Keratinocyte (primary cell): Measurements from ENCODE around the gene FLNB. TPM values are rescaled to one million over a fixed set of nuclear protein-coding genes. Genes with fewer than 3 reads are reported as not detected.

Experiments used
- DNase-seq: peaks from one replicate; pipeline ENCODE4 v3.0.0-alpha.2; 2011; ENCODE audit warnings: low read depth, missing footprints, low spot score
- FAIRE-seq: peaks from 2 replicates; lab custom pipeline; 2011; peaks lifted over from hg19 to GRCh38; lab: Jason Lieb, UNC
- H2AFZ ChIP-seq: 2 replicates; pipeline ENCODE4 v1.6.0; 2012; ENCODE audit warnings: low read length, control low read depth, inconsistent platforms; ENCODE audit not compliant: control insufficient read depth
- H3K27ac ChIP-seq: 2 replicates; pipeline ENCODE4 v1.5.1; 2011; ENCODE audit warnings: low read length; ENCODE audit not compliant: control insufficient read depth, insufficient read depth
- H3K27me3 ChIP-seq: 3 replicates; pipeline ENCODE4 v1.6.0; 2011; ENCODE audit warnings: low read length; ENCODE audit not compliant: control insufficient read depth, insufficient read depth; ENCODE audit errors: extremely low read depth
- H3K36me3 ChIP-seq, 2 experiments: 2 replicates in 1 of 2; 3 replicates in 1 of 2; pipeline ENCODE4 v1.5.1; 2011; ENCODE audit warnings: low read length in 2 of 2, mild to moderate bottlenecking in 1 of 2; ENCODE audit not compliant: control insufficient read depth in 2 of 2, insufficient read depth in 2 of 2; ENCODE audit errors: extremely low read depth in 1 of 2
- H3K4me1 ChIP-seq: 3 replicates; pipeline ENCODE4 v1.5.1; 2011; ENCODE audit warnings: low read length; ENCODE audit not compliant: control insufficient read depth, insufficient read depth; ENCODE audit errors: extremely low read depth
- H3K4me2 ChIP-seq: 3 replicates; pipeline ENCODE4 v1.6.0; 2011; ENCODE audit warnings: low read depth, low read length; ENCODE audit not compliant: control insufficient read depth, insufficient read depth; ENCODE audit errors: extremely low read depth
- H3K4me3 ChIP-seq, 3 experiments: fragments of 200-600 bp in 1 of 3; sonication (generic) in 1 of 3; 2 replicates in 2 of 3; 3 replicates in 1 of 3; pipeline ENCODE4 v1.5.1; 2011 to 2016; ENCODE audit warnings: low read length in 3 of 3, mild to moderate bottlenecking in 3 of 3, control low read depth in 2 of 3, inconsistent platforms in 1 of 3, low read depth in 1 of 3, mixed read lengths in 1 of 3, mixed run types in 1 of 3, moderate library complexity in 1 of 3; ENCODE audit not compliant: control insufficient read depth in 2 of 3, insufficient read depth in 2 of 3; ENCODE audit errors: extremely low read depth in 1 of 3
- H3K79me2 ChIP-seq: 2 replicates; pipeline ENCODE4 v1.6.0; 2012; ENCODE audit warnings: low read length; ENCODE audit not compliant: control insufficient read depth, insufficient read depth
- H3K9ac ChIP-seq: 3 replicates; pipeline ENCODE4 v1.6.0; 2011; ENCODE audit warnings: low read length; ENCODE audit not compliant: control insufficient read depth, insufficient read depth; ENCODE audit errors: extremely low read depth
- H3K9me1 ChIP-seq: 3 replicates; pipeline ENCODE4 v1.6.0; 2011; ENCODE audit warnings: low read length; ENCODE audit not compliant: control insufficient read depth, insufficient read depth; ENCODE audit errors: extremely low read depth
- H3K9me3 ChIP-seq: 2 replicates; pipeline ENCODE4 v1.5.1; 2012; ENCODE audit warnings: low read depth, low read length; ENCODE audit not compliant: control insufficient read depth
- H4K20me1 ChIP-seq: 3 replicates; pipeline ENCODE4 v1.6.0; 2011; ENCODE audit warnings: low read length; ENCODE audit not compliant: control insufficient read depth, insufficient read depth; ENCODE audit errors: extremely low read depth
- EZH2 ChIP-seq: IDR thresholded peaks from one replicate; pipeline ENCODE4 v1.6.1; 2012; ENCODE audit warnings: inconsistent platforms, mild to moderate bottlenecking, low read length, moderate library complexity
- dilution Hi-C: fragments of 300-500 bp; cut with MboI; formaldehyde crosslinking; loops from one replicate; pipeline ENCODE4 v1.7.0; 2020; ENCODE audit warnings: low sequenced_read_pairs; ENCODE audit not compliant: extremely low pct_ligation_motif_present
- polyA plus RNA-seq, 5 experiments: library from polyadenylated mRNA; depleted of rRNA in 3 of 5; stranded (reverse) in 3 of 5; stranded (forward) in 1 of 5; unstranded in 1 of 5; fragments of >200 nt; gene quantifications; 1 replicate in 1 of 5; 2 replicates in 3 of 5; 3 replicates in 1 of 5; pipeline versions ENCODE4 v1.2.1 to v1.2.3, GENCODE V29; 2011 to 2012; ENCODE audit warnings: missing spikeins in 2 of 5, low read depth in 1 of 5, low replicate concordance in 1 of 5
- TF ChIP-seq, protein P1 (sequence below), 3 experiments: IDR thresholded peaks in 1 of 3; conservative IDR thresholded peaks in 1 of 3; optimal IDR thresholded peaks in 1 of 3; 2 replicates in 2 of 3; 3 replicates in 1 of 3; pipeline versions ENCODE3 to v1.5.1; 2011; ENCODE audit warnings: low read length in 3 of 3, mild to moderate bottlenecking in 3 of 3, moderate library complexity in 2 of 3, control low read depth in 1 of 3, inconsistent platforms in 1 of 3; ENCODE audit not compliant: insufficient read depth in 2 of 3; ENCODE audit errors: extremely low read depth in 1 of 3

The FLNB gene
- polyA plus RNA-seq, 1 donor (not counting 4 experiments of a cell fraction or from before 2014, with no cell fraction given): 289 TPM

DNA sequence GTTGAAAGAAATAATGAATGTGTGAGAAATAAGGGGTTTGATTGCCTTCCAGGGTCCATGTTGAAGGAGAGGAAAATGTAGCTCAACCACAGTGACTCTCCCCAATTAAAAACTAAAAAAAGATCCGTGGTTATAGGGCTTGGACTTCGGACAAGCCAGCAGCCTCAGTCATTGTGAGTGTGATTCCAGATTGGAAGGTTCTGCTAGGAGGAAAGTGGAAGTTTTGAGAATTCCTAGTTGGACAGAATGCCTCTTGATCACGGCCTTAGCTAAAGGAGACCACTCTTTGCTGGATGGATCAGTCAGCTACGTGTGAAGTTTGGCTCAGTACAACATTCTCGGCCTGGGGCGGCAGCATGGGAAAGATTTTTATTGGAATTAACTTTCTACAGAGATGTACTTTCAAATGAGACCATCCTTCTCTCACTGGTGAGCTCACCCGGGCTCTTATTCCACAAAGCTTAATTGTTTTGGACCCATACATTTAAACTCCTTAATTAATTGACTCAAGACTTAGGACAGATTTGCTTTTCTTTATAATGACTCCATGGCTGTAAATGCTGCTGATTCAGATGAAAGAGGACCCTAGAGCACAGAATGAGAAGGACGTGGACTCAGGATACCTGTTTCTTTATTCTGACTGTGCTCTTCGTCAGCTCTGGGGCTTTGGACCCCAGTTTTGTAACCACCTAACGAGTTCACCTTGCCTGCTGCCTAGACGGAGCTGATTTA is 27.5 kb downstream of the FLNB start:
- dilution Hi-C loops: no loop called here
- Histone ChIP-seq H3K79me2 (peaks cover 99% of the 10 kb centered on the region), H3K4me1 (peaks cover 35% of the 10 kb centered on the region), H3K27me3 (no peaks in the 10 kb centered on the region), H4K20me1 (peaks cover 93% of the 10 kb centered on the region), H3K9me3 (no peaks in the 10 kb centered on the region), H2AFZ (no peak overlapping the region), H3K9me1 (peaks cover 29% of the 10 kb centered on the region), H3K4me2 (peak overlapping the region; percentile 8), H3K4me3 (no peak overlapping the region), H3K36me3 (peaks cover 20 to 50% of the 10 kb centered on the region in 2 experiments), H3K9ac (no peak overlapping the region), H3K27ac (no peak overlapping the region)
- no peak for FAIRE-seq
- TF ChIP-seq EZH2: no peak
- TF ChIP-seq, protein P1, sequence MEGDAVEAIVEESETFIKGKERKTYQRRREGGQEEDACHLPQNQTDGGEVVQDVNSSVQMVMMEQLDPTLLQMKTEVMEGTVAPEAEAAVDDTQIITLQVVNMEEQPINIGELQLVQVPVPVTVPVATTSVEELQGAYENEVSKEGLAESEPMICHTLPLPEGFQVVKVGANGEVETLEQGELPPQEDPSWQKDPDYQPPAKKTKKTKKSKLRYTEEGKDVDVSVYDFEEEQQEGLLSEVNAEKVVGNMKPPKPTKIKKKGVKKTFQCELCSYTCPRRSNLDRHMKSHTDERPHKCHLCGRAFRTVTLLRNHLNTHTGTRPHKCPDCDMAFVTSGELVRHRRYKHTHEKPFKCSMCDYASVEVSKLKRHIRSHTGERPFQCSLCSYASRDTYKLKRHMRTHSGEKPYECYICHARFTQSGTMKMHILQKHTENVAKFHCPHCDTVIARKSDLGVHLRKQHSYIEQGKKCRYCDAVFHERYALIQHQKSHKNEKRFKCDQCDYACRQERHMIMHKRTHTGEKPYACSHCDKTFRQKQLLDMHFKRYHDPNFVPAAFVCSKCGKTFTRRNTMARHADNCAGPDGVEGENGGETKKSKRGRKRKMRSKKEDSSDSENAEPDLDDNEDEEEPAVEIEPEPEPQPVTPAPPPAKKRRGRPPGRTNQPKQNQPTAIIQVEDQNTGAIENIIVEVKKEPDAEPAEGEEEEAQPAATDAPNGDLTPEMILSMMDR (optimal IDR thresholded peaks at IDR 0.05 in 1 of 3, IDR thresholded peaks at IDR 0.05 in 1 of 3, conservative IDR thresholded peaks at IDR 0.05 in 1 of 3; ENCODE audit: extremely low read depth in 1 of 3, insufficient read depth in 2 of 3, low read length in 3 of 3): no peak
- no peak for DNase-seq

DNA sequence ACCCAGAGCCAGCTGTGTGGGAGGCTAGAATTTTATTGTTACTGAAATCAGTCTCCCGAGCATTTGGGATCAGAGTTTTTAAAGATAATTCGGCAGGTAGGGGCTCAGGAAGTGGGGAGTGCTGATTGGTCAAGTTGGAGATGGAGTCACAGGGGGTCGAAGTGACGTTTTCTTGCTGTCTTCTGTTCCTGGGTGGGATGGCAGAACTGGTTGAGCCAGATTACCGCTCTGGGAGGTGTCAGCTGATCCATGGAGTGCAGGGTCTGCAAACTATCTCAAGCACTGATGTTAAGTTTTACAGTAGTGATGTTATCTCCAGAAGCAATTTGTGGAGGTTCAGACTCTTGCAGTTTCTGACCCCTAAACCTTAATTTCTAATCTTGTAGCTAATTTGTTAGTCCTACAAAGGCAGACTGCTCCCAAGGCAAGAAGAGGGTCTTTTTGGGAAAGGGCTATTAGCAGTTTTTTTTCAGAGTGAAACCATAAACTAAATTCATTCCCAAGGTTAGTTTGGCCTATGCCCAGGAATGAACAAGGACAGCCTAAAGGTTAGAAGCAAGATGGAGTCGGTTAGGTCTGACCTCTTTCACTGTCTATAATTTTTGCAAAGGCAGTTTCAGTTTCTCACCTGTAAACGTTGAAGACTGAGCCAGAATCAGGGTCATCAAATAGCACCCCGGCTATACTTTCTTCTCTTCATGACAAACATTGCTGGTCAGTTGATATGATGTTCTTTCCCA is 28.2 kb downstream of the FLNB start:
- Histone ChIP-seq H2AFZ (no peak overlapping the region), H4K20me1 (peaks cover 94% of the 10 kb centered on the region), H3K27ac (no peak overlapping the region), H3K79me2 (peaks cover 100% of the 10 kb centered on the region), H3K9me1 (peaks cover 31% of the 10 kb centered on the region), H3K9ac (no peak overlapping the region), H3K36me3 (peaks cover 21 to 57% of the 10 kb centered on the region in 2 experiments), H3K4me3 (no peak overlapping the region), H3K27me3 (no peaks in the 10 kb centered on the region), H3K4me1 (peaks cover 42% of the 10 kb centered on the region), H3K9me3 (no peaks in the 10 kb centered on the region), H3K4me2 (no peak overlapping the region)
- FAIRE-seq (no peak), DNase-seq (no peak)
- dilution Hi-C loops: no loop called here
- TF ChIP-seq, protein P1 (optimal IDR thresholded peaks at IDR 0.05 in 1 of 3, IDR thresholded peaks at IDR 0.05 in 1 of 3, conservative IDR thresholded peaks at IDR 0.05 in 1 of 3; ENCODE audit: extremely low read depth in 1 of 3, insufficient read depth in 2 of 3, low read length in 3 of 3): no peak
